SW480 (cell line): ENCODE results near the gene GSTM3.
"Not testable (repeated sequence)": the region's sequence is repeated elsewhere in the genome, so short reads cannot be mapped to it uniquely, and the experiment has no call there.

Experiments used
- DNase-seq: peaks from one replicate; pipeline ENCODE4 v3.0.0-alpha.2; 2016; ENCODE audit warnings: low spot score

The GSTM3 gene

GRCh38 chr1:109761227-109762038, 20.6 kb upstream of the GSTM3 start:
- DNase-seq = no peak

DNA sequence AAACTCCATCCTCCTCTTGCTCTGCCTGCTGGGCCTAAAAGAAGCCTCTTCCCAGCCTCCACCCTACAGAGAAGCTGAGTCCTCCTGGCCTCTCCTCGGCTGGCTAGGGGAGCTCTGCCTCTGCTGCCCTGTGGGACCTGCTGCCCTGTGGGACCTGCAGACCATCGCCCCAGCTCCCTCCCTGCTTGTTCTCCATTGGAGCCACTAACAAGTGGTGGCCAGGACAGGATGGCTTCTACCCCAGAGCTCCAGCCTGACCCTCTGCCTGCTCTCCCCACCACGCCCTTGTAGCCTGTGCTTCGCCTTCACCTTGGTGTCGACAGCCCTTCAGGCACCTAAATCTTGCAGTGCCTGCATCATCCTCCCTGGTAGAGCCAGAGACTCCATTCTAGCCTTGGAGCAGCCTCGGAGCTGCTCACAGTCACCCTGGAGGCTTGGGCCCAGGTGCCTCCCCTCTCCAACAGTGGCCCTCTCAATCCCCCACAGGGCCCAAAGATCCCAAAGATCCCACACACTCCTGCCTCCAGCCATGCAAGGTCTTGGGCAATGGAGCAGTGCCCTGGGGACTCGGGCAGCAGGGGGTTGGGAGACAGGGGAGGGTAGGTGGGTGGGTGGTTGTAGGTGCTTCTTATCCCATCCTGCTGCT, 19.9 kb upstream of the GSTM3 start:
- DNase-seq = no peak

DNA sequence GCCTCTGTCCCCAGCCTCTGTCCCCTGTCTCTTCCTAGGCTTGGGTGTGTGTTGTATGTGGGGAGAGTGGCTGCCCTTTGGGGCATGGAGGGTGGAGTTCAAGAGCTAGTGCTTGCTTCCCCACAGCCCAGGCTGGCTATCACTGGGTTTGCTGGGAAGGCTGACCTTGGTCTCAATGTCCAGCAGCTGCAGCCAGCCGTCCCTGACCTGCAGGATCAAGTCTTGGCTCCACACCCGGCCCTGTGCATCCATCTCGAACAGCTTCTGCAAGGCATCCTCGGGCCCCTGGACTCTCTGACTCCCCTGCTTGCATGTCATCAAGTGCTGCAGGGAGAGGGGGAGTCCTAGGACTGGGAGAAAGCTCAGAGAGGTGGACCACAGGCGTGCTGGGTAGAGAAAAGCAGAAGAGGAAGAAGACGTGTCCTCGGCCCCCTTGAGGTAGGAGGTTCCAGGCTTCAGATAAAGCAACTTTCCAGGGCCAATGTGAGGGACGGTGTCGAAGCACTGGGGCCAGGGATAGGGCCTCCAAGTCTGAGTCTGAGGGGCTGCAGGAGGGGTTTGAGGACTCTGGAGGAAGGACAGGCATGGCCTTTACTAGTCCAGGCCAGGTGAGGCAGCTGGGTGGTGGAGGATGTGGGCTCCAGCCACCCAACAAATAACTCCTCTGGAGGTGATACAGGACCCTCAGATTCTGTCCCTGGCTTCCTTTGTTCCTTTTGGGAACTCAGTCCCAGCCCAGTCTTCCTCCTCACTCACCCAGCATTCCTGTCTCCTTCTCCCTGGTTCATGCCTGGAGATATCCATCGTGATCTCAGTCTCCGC, 18.9 kb upstream of the GSTM3 start:
- no peak for DNase-seq

DNA sequence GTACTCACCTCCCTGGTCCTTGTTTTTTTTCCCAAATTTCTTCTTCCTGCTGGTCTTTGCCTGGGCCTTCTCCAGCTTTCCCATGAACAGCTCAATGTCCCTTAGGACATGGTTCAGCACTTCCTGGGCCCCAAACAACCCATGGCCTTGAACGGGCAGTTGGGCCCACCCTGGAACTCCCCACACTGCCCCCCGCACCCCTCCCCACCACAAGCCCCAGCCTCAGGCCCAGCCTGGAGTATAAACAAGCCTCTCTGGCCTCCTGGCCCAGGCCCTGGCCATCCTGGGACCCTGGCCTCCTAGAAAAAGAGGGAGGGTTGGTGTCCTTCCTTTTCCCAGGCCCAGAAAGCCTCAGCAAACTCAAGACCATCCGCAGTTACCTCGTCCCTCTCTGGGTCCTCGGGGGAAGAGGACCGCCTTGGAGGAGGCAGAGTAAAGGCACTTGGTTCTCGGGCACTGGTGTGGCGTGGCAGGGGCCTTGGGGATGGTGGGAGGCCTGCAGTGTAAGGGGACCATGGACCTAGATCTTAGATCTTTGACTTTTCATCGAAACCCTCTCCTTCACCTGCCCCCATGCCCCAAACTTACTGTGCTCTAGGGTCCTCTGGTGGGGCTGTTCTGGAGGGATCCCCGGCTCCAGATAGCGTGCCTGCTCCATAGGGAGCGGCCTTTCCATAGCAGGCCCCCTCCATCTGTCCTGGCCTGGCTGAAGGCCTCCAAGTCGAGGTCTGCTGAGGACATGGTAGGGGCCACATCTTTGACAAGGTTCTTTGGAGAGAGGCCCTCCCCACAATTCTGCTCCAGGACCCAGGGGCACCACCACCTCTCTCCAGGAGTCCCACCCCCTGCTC, 17.3 kb upstream of the GSTM3 start:
- no peak for DNase-seq

GRCh38 chr1:109756848-109757521, 16.1 kb upstream of the GSTM3 start:
- DNase-seq = no peak

GRCh38 chr1:109756325-109756724, 15.5 kb upstream of the GSTM3 start:
- not testable (repeated sequence) for DNase-seq

GRCh38 chr1:109754738-109755137, 13.9 kb upstream of the GSTM3 start:
- DNase-seq = no peak

GRCh38 chr1:109751531-109752260, 10.9 kb upstream of the GSTM3 start:
- no peak for DNase-seq

GRCh38 chr1:109750920-109751319, 10.1 kb upstream of the GSTM3 start:
- no peak for DNase-seq

- no peak for DNase-seq
Observed at GRCh38 chr1:109750241-109750882, 9.5 kb upstream of the GSTM3 start.

DNA sequence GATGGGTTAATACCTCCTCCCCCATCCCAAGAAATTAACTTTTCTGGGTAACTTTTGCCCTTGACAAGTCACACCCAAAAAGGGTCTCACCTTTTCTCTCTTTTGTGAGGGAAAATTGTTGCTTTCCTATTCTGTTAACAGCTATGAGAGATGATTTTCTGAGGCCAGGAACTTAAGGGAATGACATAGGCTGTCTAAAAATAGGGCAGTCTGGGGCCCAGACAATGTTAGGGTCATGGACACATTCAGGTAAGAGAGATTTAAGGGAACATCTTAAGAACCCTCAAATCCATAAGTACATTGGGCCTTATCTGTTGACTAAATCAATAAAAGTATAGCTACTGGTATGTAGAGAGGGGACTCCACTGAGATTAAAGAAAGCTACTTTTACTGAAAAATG, 8.4 kb upstream of the GSTM3 start:
- no peak for DNase-seq

DNA sequence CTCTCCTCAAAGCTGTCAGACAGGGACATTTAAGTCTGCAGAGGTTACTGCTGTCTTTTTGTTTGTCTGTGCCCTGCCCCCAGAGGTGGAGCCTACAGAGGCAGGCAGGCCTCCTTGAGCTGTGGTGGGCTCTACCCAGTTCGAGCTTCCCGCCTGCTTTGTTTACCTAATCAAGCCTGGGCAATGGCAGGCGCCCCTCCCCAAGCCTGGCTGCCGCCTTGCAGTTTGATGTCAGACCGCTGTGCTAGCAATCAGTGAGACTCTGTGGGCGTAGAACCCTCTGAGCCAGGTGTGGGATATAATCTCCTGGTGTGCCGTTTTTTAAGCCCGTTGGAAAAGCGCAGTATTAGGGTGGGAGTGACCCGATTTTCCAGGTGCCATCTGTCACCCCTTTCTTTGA, 7.5 kb upstream of the GSTM3 start:
- not testable (repeated sequence) for DNase-seq

DNA sequence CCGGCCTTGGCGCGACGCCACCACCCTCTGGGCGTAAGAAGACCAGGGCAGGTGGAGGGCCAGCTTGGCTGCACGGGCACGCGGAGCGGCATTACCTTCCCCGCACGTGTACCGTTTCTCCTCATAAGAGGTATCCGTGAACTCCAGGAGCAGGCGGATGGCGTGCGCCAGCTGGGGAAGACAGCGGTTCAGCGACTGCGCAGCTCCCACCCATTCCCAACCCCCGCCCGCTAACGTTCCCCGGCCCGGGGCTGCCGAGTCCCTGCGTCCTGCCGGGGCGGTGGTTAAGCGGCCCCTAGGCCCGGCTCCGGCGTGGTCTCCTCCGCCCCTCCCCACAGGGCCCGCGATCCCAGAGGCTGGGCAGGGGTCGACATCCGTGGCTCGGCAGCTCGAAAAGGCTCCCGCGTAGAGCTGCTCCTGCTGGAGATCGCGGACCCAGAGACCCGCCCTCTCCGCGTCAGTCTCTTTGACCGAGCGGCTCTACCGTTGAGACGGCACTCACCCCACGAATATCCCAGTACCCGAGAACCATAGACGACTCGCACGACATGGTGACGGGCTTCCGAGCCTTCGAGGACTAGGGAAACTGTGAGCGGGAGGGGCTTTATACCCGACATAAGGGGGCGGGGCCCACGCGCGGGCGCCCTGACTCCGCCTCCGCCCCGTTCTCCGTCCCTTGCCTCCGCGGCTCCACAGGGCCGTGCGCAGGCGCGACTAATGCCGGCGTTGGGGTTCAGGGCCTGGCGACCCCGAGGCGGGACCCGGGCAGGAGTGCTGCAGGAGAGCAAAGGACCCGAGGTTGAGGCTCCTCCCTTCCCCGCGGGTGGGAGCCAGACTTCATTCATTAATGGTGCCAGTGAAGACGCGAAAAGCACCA, 862 bp downstream of the GSTM3 start:
- DNase-seq = no peak

DNA sequence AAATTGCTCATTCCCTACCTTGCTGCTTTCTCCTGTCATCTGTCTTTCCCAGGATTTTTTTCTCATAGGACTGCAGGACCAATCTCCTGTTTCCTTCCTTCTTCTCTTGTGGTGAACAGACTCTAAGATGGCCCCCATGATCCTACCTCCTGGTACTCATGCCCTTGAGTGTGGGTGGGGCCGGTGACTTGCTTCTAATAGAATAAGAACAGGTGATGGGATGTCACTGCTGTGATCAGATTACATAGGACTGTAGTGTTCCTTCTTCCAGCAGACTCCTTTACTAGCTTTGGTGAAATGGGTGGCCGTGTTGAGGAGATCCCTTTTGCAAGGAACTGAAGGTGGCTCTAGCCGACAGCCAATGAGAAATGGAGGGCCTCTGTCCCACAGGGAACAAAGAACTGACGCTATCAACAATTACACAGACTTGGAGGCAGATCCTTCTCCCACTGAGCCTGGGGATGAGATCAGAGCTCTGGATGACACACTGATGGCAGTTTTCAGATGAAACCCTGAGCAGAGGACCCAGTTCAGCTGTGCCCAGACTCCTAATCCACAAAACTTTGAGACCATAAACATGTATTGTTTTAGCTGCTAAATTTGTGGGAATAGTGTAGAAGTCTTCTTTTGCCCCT, 7.5 kb downstream of the GSTM3 start:
- no peak for DNase-seq

- DNase-seq = no peak
Observed at GRCh38 chr1:109732390-109732881, 8.4 kb downstream of the GSTM3 start.

DNA sequence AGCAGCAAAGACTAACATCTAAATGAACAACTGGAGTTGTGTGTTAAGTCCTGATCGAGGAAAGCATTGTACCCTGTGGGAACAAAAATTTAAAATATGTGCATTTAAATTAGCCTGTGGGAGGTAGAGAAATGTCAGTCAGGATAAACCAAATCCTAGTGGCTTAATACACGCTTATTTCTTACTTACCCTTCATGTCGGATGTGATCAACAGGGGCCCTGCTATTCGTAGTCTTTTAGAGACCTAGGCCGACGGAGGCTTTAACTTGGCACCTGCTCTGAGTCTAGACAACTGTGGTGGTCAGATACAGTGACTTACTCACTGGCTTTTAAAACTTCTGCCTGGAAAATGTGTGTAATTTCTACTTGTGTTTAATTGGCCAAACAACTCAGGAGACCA, 10.2 kb downstream of the GSTM3 start:
- DNase-seq = no peak

DNA sequence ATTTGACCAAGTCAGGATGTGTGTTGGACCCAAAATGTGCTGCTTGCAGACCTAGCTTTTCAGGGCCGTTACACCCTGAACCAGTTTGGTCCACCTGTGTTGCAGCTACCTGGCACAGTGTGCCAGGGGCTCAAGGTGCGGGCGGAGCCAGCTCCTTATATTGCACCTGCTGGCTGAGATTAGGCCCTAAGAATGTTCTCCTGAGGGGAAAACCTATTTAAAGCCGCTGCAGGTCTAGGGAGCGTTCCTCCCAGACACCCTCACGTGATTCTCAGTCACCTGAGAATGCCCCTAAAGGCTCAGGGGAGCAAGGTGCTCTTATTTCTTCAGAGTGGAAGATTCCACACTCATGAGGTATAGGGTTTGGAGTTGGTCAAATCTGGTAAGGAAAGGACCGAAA, 12.0 kb downstream of the GSTM3 start:
- no peak for DNase-seq

DNA sequence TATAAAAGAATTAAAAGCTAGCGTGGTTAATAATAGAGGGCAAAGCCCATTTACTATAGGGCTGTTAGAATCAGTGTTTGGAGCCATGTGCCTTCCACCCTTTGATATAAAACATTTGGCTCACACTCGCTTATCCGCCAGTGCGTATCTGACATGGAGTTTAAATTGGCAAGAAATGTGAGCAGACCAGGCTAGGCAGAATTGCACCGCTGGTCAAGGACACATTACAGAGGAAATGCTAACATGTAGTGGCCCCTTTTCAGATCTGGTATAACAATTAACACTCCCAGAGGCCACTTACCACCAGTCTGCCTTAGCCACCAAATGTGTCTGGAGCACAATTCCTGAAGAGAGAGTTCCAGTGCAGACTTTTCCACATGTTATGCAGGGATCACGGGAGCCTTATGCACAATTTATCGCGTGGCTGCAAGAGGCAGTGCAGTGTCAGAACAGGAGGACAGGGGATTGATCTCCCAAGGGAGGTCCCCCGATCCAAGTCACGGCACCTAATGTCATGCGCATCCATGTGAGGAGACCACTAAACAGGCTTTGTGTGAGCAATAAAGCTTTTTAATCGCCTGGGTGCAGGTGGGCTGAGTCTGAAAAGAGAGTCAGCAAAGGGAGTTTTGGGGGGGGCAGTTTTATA, 14.0 kb downstream of the GSTM3 start:
- DNase-seq = no peak
